K562 (cell line): Measurements from ENCODE around the gene KMT2C. TPM values are rescaled to one million over a fixed set of nuclear protein-coding genes. Genes with fewer than 3 reads are reported as not detected.

Source experiments
- ATAC-seq: fragments of 200-7000 bp; cut with Tn5 transposase; 3 replicates; pipeline ENCODE4 v1.9.1; 2020; ENCODE audit warnings: moderate library complexity
- BruUV-seq: library from RNA; stranded (reverse); fragments of 400-500 nt; replicated peaks from 2 replicates; lab custom pipeline; 2021; lab: Mats Ljungman, UMichigan
- CTCF ChIA-PET: fragments of 300-600 bp; formaldehyde crosslinking; extraction: SDS; loops from one replicate; lab custom pipeline; 2021; ENCODE audit warnings: low intra/inter-chr PET ratio; lab: Yijun Ruan, JAX
- POLR2A ChIA-PET: fragments of 300-600, 350-650 bp; sonication (Branson Sonifier 250); formaldehyde crosslinking; extraction: SDS; loops from one replicate; lab custom pipeline; 2021; ENCODE audit warnings: antibody characterized with exemption, inconsistent platforms; lab: Yijun Ruan, JAX
- DNase-seq, 4 experiments: peaks; one replicate each; pipeline versions ENCODE4 v3.0.0 to v3.0.0-alpha.2; 2011 to 2018; ENCODE audit warnings: low spot score in 3 of 4, mixed read lengths in 3 of 4; ENCODE audit errors: extremely low read depth in 1 of 4
- FAIRE-seq: peaks from 2 replicates; lab custom pipeline; 2011; peaks lifted over from hg19 to GRCh38; lab: Jason Lieb, UNC
- H2AFZ ChIP-seq: 2 replicates; pipeline ENCODE4 v1.6.0; 2011; ENCODE audit warnings: low read depth, low read length, control low read depth, inconsistent platforms
- H3K27ac ChIP-seq: fragments of 200-600 bp; 3 replicates; pipeline ENCODE4 v1.8.0; 2011; ENCODE audit warnings: low read depth, mild to moderate bottlenecking, control low read depth, inconsistent platforms, low read length, moderate library complexity, mixed read lengths; ENCODE audit errors: extremely low read depth
- H3K27me3 ChIP-seq, 2 experiments: fragments of 300-600 bp in 1 of 2; 2 replicates in 1 of 2; 3 replicates in 1 of 2; pipeline versions ENCODE4 v1.6.0 to v1.8.0; 2011; ENCODE audit warnings: inconsistent platforms in 2 of 2, low read length in 2 of 2, mild to moderate bottlenecking in 1 of 2, mixed read lengths in 1 of 2, moderate library complexity in 1 of 2; ENCODE audit not compliant: control insufficient read depth in 2 of 2, insufficient read depth in 2 of 2
- H3K36me3 ChIP-seq: fragments of 300-600 bp; 3 replicates; pipeline ENCODE4 v1.8.0; 2011; ENCODE audit warnings: mild to moderate bottlenecking, low read length, inconsistent platforms; ENCODE audit not compliant: control insufficient read depth, insufficient read depth
- H3K4me1 ChIP-seq, 2 experiments: fragments of 200-600 bp in 1 of 2; replicated peaks in 1 of 2; 2 replicates in 1 of 2; 3 replicates in 1 of 2; pipeline versions ENCODE4 v1.5.1 to v1.8.0; 2011; ENCODE audit warnings: inconsistent platforms in 2 of 2, low read length in 2 of 2, mild to moderate bottlenecking in 1 of 2, mixed read lengths in 1 of 2, moderate library complexity in 1 of 2; ENCODE audit not compliant: control insufficient read depth in 2 of 2, insufficient read depth in 2 of 2
- H3K4me2 ChIP-seq: 2 replicates; pipeline ENCODE4 v1.6.1; 2011; ENCODE audit warnings: low read length, control low read depth, inconsistent platforms, mixed read lengths; ENCODE audit not compliant: insufficient read depth
- H3K4me3 ChIP-seq: fragments of 200-600 bp; sonication (generic), shearing (Covaris generic); 2 replicates; pipeline ENCODE4 v1.5.1; 2016; ENCODE audit warnings: control low read depth, inconsistent platforms
- H3K79me2 ChIP-seq: fragments of 200-600 bp; 3 replicates; pipeline ENCODE4 v1.8.0; 2011; ENCODE audit warnings: low read length, inconsistent platforms; ENCODE audit not compliant: control insufficient read depth, insufficient read depth
- H3K9ac ChIP-seq, 2 experiments: 2 replicates each; pipeline versions ENCODE4 v1.6.0 to v1.6.1; 2011; ENCODE audit warnings: low read depth in 2 of 2, low read length in 2 of 2, control low read depth in 1 of 2, inconsistent platforms in 1 of 2, mild to moderate bottlenecking in 1 of 2, mixed read lengths in 1 of 2; ENCODE audit not compliant: insufficient read depth in 1 of 2
- H3K9me1 ChIP-seq: one replicate; pipeline ENCODE4 v1.6.0; 2011; ENCODE audit warnings: inconsistent platforms, mild to moderate bottlenecking, low read length, moderate library complexity; ENCODE audit not compliant: control insufficient read depth, insufficient read depth
- H3K9me3 ChIP-seq: replicated peaks from 2 replicates; pipeline ENCODE4 v1.5.1; 2011; ENCODE audit warnings: low read depth, low read length, inconsistent platforms; ENCODE audit not compliant: control insufficient read depth, insufficient read depth
- H4K20me1 ChIP-seq: replicated peaks from 2 replicates; pipeline ENCODE4 v1.6.1; 2011; ENCODE audit warnings: low read length, inconsistent platforms, mixed read lengths; ENCODE audit not compliant: control insufficient read depth, insufficient read depth
- ETV5 ChIP-seq: sonication (generic); formaldehyde crosslinking; IDR thresholded peaks from 2 replicates; pipeline ENCODE4 v1.4.0; 2020; ENCODE audit warnings: low read depth, mild to moderate bottlenecking, missing genetic modification reagents
- KDM5B ChIP-seq: fragments of 200-600 bp; sonication (generic); IDR thresholded peaks from 2 replicates; pipeline ENCODE4 v1.6.1; 2012; ENCODE audit warnings: low read depth, mild to moderate bottlenecking, moderate library complexity, low read length, control low read depth, inconsistent platforms; ENCODE audit not compliant: insufficient replicate concordance
- OTX1 ChIP-seq: fragments of 450-650 bp; formaldehyde crosslinking; IDR thresholded peaks from 2 replicates; pipeline ENCODE4 v1.4.0; 2022; ENCODE audit warnings: mild to moderate bottlenecking
- ZBTB8A ChIP-seq: fragments of 450-650 bp; IDR thresholded peaks from 2 replicates; pipeline ENCODE4 v1.6.1; 2018; ENCODE audit warnings: mild to moderate bottlenecking, moderate library complexity; ENCODE audit not compliant: partially characterized antibody
- ZNF121 ChIP-seq: sonication (generic); formaldehyde crosslinking; conservative IDR thresholded peaks from 2 replicates; pipeline ENCODE4 v1.8.0; 2022; ENCODE audit warnings: missing genetic modification reagents
- ZNF589 ChIP-seq: fragments of 200-800 bp; sonication (Bioruptor generic); IDR thresholded peaks from 2 replicates; pipeline ENCODE4 v1.6.1; 2016; ENCODE audit warnings: low read depth, missing genetic modification characterization, missing compliant biosample characterization
- WGBS: fragments of 100-300 bp; shearing (Covaris generic); methylation state at CpG from one replicate; pipeline ENCODE4 v1.1.6; 2016; ENCODE audit warnings: low coverage, mixed read lengths; ENCODE audit not compliant: insufficient coverage; ENCODE audit errors: missing lambda C conversion rate; 5-methylcytosine and 5-hydroxymethylcytosine counted together
- in situ Hi-C: fragments of 300-500 bp; cut with MboI; formaldehyde crosslinking; loops from 4 replicates; pipeline ENCODE4 v1.15.0; 2018; ENCODE audit warnings: inconsistent platforms, mixed read lengths
- intact Hi-C: fragments of 100-400 bp; cut with micrococcal nuclease; formaldehyde crosslinking; loops from 2 replicates; pipeline ENCODE4 v1.14.2; 2022
- polyA plus RNA-seq, 8 experiments: library from polyadenylated mRNA; depleted of rRNA in 4 of 8; stranded (reverse) in 5 of 8; unstranded in 3 of 8; fragments of >200 nt; fragmentation: Nextera tagmentation in 2 of 8; fragmentation: Illumina TruSeq in 1 of 8; extraction: Ambion mirVana in 2 of 8; extraction: Trizol in 1 of 8; gene quantifications; 2 replicates each; pipeline versions ENCODE4 v1.2.1 to v1.2.3, GENCODE V29; 2011 to 2014; ENCODE audit warnings: inconsistent platforms in 1 of 8, missing spikeins in 1 of 8
- total RNA-seq, 7 experiments: library from RNA; depleted of rRNA in 6 of 7; stranded (reverse); fragments of >200 nt in 6 of 7; fragmentation: Illumina TruSeq in 2 of 7; extraction: Trizol in 2 of 7; gene quantifications; 2 replicates each; pipeline versions ENCODE4 v1.2.1 to v1.2.3, GENCODE V29; 2011 to 2021; ENCODE audit warnings: low replicate concordance in 1 of 7
- TF ChIP-seq, protein P1 (sequence below): fragments of 250-450 bp; sonication (Bioruptor Pico); IDR thresholded peaks from 2 replicates; pipeline ENCODE4 v1.4.0; 2020; ENCODE audit warnings: borderline replicate concordance
- TF ChIP-seq, protein P2 (sequence below): fragments of 450-650 bp; IDR thresholded peaks from 2 replicates; pipeline ENCODE4 v1.6.1; 2016; ENCODE audit warnings: low read depth, mild to moderate bottlenecking, moderate library complexity
- TF ChIP-seq, protein P3 (sequence below): fragments of 250-450 bp; sonication (Bioruptor Pico); IDR thresholded peaks from 2 replicates; pipeline ENCODE4 v1.4.0; 2020; ENCODE audit warnings: mild to moderate bottlenecking
- TF ChIP-seq, protein P4 (sequence below): fragments of 250-450 bp; sonication (Bioruptor Pico); IDR thresholded peaks from 2 replicates; pipeline ENCODE4 v1.8.0; 2021; ENCODE audit warnings: borderline replicate concordance, mild to moderate bottlenecking, moderate library complexity; ENCODE audit not compliant: poor library complexity, severe bottlenecking

Gene KMT2C
- total and polyA plus RNA-seq, 9 of the 15 experiments (the other 6 are each of a cell fraction or from before 2014, with no cell fraction given) = 4.9 to 67.8 (median 27.1) TPM

DNA sequence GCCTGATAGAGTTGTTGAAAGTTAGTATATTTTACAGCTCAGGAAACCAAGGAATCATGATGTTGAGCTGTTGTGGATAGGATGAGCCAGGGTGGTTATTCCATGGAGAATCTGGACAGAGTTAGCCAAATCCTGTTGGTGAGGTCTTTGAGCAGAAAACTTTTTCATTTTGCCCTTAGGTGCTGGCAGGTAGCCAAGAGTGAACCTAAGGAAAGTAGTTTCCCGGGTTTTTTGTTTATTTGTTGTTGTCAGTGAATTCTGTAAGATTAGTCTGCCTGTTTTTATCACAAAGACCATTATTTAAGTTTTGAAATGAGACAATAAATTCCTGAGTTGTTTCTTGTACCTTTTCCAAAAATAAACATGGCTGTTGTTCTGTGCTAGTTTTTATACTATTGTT is 349.3 kb downstream of the KMT2C start (continued):
- TF ChIP-seq, protein P1, sequence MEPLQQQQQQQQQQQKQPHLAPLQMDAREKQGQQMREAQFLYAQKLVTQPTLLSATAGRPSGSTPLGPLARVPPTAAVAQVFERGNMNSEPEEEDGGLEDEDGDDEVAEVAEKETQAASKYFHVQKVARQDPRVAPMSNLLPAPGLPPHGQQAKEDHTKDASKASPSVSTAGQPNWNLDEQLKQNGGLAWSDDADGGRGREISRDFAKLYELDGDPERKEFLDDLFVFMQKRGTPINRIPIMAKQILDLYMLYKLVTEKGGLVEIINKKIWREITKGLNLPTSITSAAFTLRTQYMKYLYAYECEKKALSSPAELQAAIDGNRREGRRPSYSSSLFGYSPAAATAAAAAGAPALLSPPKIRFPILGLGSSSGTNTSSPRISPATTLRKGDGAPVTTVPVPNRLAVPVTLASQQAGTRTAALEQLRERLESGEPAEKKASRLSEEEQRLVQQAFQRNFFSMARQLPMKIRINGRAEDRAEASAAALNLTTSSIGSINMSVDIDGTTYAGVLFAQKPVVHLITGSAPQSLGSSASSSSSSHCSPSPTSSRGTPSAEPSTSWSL (CRISPR knock-in tag) = no peak
- TF ChIP-seq KDM5B (no peak), ZNF121 (CRISPR knock-in tag) (no peak), OTX1 (CRISPR knock-in tag) (no peak)
- TF ChIP-seq, protein P2, sequence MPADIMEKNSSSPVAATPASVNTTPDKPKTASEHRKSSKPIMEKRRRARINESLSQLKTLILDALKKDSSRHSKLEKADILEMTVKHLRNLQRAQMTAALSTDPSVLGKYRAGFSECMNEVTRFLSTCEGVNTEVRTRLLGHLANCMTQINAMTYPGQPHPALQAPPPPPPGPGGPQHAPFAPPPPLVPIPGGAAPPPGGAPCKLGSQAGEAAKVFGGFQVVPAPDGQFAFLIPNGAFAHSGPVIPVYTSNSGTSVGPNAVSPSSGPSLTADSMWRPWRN = no peak
- TF ChIP-seq, all 486 proteins: peak for 2

DNA sequence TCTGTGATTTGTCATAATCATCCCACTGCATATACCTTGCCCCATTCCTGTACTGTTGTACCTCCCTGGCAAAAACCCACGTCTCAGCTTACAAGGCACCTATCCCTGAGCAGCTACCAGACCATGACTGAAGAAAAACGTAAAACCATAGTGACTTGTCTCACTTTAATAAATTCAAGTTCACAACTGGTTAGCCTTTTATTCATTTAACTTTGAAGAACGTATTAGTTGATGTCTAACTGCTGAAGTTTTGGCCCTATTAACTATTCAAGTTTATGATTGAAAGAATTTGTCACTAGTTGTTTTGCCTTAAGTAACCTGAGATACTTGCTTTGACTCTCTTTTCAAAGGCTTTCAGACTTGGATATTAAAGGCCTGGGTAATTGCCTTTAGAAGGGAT is 350.7 kb downstream of the KMT2C start:
- POLR2A ChIA-PET = no interaction called here
- DNase-seq (no peak), ATAC-seq (no peak), FAIRE-seq (no peak)
- H3K9me1 ChIP-seq = no peaks in the 10 kb centered on the region
- H3K36me3 ChIP-seq = no peaks in the 10 kb centered on the region; the same call in 2 of the 3 replicates
- H3K9ac ChIP-seq = no peak overlapping the region
- TF ChIP-seq ZBTB8A (no peak), ZNF589 (CRISPR knock-in tag) (no peak), ETV5 (CRISPR knock-in tag) (no peak)
- TF ChIP-seq, protein P3, sequence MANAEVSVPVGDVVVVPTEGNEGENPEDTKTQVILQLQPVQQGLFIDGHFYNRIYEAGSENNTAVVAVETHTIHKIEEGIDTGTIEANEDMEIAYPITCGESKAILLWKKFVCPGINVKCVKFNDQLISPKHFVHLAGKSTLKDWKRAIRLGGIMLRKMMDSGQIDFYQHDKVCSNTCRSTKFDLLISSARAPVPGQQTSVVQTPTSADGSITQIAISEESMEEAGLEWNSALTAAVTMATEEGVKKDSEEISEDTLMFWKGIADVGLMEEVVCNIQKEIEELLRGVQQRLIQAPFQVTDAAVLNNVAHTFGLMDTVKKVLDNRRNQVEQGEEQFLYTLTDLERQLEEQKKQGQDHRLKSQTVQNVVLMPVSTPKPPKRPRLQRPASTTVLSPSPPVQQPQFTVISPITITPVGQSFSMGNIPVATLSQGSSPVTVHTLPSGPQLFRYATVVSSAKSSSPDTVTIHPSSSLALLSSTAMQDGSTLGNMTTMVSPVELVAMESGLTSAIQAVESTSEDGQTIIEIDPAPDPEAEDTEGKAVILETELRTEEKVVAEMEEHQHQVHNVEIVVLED = no peak
- TF ChIP-seq, protein P4, sequence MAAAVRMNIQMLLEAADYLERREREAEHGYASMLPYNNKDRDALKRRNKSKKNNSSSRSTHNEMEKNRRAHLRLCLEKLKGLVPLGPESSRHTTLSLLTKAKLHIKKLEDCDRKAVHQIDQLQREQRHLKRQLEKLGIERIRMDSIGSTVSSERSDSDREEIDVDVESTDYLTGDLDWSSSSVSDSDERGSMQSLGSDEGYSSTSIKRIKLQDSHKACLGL (CRISPR knock-in tag) = no peak
- no peak overlapping the region for H3K4me3 ChIP-seq
- CTCF ChIA-PET = no interaction called here
- 54% methylated on average over 3 of the region's 3 CpGs for WGBS
- no peak overlapping the region for H3K27ac ChIP-seq
- no peaks in the 10 kb centered on the region; the same call in 2 of the 3 replicates for H3K79me2 ChIP-seq
- no peaks in the 10 kb centered on the region for H4K20me1 ChIP-seq
- no peak overlapping the region for H2AFZ ChIP-seq
- no peaks in the 10 kb centered on the region for H3K4me1 ChIP-seq
- in situ Hi-C loops (no loop called here), intact Hi-C loops (no loop called here)
- H3K27me3 ChIP-seq = no peaks in the 10 kb centered on the region
- no TSS peak for BruUV-seq
- H3K4me2 ChIP-seq = no peak overlapping the region
- peaks cover 10% of the 10 kb centered on the region for H3K9me3 ChIP-seq
